GM15510 (cell line): ENCODE data around the gene NKAP.

Experiments
- POLR2A ChIP-seq: IDR thresholded peaks from 3 replicates; pipeline ENCODE4 v1.6.1; 2011; ENCODE audit warnings: borderline replicate concordance; ENCODE audit not compliant: insufficient read length; ENCODE audit errors: extremely low read depth

Gene NKAP

DNA sequence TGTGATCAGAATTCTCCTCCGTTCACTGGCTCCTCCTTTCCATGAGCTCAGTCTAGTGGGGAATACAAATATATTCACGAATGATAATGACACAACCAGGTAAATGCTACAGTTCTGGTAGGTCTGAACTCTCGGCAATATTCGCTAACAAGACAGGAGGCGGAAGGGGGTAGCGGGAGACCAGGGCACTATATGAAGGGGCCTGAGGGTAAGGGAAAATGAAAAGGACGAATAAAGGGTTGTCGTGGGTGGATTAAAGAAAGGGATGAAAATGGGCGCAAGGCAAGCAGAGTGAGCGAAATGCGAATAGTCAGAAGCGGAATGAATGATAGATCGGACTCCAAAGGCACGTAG is 743 bp downstream of the NKAP start:
- TF ChIP-seq POLR2A, result no peak

DNA sequence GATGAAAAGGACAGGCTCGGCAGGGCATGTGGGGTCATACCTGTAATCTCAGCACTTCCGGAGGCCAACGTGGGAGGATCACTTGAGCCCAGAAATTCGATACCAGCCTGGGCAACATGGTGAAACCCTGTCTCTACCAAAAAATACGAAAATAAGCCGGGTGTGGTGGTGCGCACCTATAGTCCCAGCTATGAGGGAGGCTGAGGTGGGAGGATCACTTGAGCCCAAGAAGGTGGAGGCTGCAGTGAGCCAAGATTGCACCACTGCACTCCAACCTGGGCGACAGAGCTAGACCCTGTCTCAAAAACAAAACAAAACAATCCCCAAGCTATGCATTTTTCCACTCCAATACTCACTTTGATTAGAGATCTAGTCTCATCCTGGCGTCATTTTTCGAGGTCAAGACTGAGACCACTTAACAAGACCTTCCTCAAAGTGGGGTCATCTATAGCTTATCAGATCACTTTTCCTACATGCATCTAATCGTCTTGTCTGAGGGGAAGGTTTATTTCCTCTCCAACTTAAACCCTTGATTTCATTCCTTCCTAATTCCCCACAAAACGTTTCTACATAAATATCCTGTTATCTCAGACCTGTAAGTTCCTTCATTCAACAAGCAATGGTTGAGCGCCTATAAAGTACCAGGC is 1.3 kb downstream of the NKAP start:
- no peak for TF ChIP-seq POLR2A

DNA sequence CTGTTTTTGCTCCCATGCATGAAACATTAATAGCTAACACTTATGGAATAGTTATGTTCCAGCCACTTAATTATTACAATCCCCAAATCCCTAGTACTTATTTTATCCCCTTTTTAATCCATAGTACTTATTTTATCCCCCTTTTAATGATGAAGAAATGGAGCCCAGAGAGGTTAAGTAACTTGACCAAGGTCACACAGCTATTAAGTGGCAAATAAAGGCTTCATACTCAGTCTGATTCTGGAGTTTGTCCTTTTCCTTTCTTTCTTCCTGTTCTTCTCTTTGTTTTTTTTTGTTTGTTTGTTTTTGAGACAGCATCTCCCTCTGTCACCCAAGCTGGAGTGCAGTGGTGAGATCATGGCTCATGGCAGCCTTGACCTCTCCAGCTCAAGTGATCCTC is 2.2 kb downstream of the NKAP start:
- TF ChIP-seq POLR2A, result no peak

DNA sequence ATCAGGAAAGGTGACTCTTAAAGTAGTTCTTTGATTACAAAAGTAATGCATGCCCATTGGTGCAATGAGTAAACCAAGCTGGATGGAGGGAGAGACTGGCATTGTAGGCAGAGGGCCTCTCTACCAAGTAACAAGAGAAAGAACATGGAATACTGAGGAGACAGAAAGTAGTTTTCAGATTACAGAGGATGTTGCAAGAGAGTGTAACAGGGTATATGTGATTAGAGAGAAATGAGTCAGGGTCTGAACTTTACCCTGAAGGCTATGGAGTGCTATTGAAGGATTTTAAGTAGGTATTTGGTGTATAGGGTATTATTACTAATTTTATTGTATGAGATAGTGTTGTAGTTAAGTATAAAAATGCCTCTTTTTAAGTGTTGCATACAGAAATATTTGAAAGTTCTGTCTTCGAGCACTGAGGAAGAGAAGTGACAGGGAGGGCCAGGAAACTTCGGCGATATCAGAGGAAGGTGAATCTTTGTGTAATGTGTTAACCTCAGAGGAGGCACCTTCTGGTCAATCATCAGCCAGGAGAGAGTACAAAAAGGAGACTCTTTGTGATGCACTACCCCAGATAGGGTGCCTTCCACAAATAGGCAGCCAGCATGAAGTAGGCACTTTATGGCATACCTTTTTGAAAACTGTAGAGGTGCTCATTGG is 8.2 kb downstream of the NKAP start:
- no peak for TF ChIP-seq POLR2A

DNA sequence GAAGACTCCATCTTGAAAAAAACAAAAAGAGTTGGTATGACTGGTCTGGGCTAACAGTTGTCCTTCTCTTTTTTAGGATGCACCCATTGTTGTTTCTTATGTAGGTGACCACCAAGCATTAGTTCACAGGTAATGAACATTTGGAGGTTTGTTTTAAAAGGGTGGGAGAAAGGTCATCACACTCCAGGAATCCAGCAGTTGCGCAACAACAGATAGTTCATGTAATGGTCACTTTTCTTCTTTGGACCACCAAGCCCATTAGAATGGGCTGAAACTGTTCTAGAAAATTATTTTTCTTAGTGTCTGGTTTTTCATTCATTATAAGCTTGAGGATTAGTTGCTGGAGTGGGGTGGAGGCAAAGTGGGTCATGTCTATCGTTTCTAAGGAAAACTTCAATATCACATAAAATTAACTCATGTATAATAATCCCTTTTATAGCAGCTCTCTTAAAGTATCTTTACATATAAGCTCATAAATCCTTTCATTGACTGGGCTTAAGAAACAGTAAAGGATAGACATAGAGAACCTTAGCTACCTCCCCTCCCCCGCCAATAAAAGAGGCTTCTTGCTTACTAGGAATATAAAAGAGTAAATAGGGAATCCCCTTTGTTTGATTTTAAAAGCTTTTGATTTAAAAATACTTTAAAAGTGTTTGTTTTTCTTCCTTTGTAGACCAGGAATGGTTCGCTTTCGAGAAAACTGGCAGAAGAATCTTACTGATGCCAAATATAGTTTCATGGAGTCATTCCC is 23.5 kb downstream of the NKAP start:
- no peak for TF ChIP-seq POLR2A

DNA sequence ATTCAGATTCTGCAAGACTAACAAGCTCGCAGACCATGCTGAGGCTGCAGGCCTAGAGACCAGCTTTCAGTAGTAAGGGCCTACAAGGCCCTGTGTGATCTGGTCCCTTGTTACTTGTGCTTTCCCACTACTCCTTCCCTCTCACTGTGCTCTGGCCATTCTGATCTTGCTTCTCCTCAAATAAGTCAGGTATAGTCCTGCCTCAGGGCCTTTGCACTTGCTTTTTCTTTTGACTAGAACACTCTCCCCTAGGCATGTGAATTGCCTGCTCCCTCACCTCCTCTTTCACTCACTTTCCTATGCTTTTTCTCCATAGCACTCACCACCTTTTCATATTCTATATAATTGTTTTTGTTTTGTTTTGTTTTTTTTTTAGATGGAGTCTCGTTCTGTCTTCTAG is 25.7 kb downstream of the NKAP start:
- TF ChIP-seq POLR2A, result no peak

DNA sequence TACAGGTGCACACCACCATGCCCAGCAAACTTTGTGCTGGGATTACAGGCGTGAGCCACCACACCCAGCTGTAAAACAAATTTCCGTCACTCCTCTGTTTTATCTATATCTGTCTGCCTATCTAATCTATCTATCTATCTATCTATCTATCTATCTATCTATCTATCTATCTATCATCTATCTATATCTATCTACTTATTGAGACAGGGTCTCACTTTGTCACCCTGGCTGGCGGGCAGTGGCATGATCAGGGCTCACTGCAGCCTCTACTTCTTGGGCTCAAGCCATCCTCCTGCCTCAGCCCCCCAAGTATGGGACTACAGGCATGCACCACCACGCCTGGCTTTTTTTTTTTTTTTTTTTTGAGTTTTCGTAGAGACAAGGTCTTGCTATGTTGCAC is 27.2 kb downstream of the NKAP start:
- TF ChIP-seq POLR2A, result no peak

DNA sequence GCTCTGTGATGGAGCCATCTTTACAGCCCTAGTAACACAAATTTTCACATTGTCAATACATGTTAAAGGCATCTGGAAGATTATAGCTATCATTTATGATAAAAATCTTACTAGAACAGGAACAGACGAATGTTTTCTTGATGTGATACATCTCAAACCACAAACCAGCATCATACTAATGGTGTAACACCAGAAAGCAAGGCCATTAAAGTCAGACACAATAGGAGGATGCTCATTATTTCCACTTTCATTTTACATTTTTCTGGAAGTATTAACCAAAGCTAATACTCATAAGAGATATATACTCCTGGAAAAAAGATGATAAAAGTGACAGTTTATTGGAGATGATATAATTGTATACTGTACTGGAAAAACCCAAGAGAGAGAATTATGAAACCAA is 42.6 kb downstream of the NKAP start:
- TF ChIP-seq POLR2A, result no peak

DNA sequence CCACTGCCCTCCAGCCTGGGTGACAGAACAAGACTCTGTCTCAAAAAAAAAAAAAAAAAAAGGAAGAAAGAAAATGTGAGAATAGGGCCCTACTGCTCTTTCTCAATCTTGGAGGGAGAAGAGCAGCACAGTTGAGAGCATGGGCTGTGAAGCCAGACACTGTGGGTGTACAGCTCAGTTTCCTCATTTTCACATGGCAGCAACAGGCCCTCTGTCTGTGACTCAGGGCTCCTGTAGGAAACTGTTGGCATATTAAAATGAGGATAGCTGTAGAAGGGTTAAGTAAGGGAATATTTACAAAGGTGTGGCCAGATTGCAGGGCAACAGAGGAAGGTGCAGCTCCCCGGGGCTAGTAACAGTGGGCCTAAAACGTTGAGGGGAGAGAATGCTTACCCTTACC is 44.4 kb downstream of the NKAP start:
- TF ChIP-seq POLR2A, result no peak

DNA sequence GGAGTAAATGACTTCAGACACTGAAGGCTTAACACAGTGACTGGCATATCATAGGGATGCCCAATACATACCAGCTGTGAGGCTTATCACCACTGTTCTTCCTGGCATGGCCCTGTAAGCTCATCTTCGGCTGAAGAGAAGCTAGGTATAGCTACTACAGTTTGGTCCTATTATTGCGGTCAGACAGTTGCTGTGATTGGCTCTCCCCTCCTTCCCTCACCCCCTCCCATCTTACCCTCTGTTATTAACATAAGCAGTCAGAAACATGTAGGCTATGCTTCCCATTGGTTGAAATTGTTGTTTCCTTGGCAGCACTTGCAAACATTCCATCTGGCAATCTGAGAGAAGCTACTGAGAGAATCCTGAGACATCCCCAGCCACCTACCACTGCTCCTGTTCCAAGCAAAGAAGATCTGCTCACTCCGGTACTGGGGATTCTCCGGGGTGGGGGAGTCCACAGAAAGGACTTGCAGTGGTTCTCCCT is 47.7 kb downstream of the NKAP start, which contains the start of gene AKAP14:
Gene AKAP14, plus strand, starts transcription at position 51 of the 484 bp plus-strand sequence. CDS start 7,331 bp downstream, outside the sequence.
- TF ChIP-seq POLR2A, result no peak

DNA sequence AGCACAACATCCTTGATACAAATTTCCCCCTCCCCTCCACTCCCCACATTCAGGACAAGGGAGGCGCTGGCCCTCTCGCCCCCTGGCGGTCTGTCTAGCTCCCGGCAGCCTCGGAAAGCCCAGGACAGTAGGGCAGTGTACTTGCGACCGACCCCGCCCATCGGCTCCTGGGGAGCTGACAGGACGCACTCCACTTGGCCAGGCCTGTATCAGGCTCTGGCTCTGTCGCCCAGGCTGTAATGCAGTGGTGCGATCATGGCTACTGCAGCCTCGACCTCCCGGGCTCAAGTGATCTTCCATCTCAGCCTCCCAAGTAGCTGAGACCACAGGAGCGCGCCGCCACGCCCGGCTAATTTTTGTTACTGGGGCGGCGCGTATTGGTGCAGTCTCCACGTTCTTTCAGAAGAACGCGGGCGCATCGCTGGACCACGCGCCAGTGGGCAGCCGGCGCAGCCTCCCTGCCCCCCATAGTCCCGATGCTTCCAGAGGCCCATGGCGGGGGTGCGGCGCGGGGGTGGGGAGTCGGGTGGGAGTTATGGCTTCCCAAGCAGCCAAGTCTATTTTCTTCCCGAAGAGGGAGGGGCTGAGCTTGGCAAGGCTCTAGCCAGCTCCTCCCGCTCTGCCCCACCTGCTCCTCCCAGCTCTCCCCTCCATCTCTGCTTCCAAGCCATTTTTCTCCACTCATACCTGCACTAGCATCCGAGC is 55.7 kb downstream of the NKAP start:
- no peak for TF ChIP-seq POLR2A

DNA sequence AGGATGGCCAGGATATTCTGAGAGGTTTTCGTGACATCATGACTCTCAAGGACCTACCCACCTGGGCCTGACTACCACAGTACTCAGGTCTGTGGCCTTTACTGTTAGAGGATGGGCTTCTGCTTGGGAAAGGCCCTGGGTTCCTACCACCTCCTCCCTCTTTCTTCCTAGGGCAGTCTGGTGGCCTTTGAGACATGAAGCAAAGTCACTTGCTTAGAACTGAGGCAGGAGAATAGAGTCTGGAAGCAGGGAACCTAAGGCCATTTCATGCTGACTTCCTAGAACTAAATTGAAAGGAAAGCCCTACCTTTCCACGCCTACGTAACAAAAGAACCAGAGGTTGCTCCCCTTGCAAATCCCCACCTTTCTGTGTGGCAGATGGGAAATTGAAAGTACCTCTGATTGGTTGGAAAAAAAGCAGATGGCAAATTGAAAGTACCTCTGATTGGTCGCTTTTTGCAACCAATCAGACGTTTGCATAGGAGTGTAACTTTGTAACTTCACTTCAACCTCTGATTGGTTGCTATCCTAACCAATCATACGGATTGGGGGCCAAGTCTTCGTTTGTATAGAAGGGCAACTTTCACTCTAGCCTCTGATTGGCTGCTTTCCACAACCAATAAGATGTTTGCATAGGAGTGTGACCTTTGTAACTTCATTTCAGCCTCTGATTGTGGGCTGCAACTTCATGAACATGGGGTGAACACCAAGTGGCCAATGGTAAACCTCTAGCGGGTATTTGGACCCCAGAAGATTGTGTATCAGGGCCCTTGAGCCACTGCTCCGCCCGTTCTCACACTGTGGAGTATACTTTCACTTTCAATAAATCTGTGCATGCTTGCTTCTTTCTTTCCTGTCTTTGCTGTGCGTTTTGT is 57.8 kb downstream of the NKAP start:
- TF ChIP-seq POLR2A, result no peak

DNA sequence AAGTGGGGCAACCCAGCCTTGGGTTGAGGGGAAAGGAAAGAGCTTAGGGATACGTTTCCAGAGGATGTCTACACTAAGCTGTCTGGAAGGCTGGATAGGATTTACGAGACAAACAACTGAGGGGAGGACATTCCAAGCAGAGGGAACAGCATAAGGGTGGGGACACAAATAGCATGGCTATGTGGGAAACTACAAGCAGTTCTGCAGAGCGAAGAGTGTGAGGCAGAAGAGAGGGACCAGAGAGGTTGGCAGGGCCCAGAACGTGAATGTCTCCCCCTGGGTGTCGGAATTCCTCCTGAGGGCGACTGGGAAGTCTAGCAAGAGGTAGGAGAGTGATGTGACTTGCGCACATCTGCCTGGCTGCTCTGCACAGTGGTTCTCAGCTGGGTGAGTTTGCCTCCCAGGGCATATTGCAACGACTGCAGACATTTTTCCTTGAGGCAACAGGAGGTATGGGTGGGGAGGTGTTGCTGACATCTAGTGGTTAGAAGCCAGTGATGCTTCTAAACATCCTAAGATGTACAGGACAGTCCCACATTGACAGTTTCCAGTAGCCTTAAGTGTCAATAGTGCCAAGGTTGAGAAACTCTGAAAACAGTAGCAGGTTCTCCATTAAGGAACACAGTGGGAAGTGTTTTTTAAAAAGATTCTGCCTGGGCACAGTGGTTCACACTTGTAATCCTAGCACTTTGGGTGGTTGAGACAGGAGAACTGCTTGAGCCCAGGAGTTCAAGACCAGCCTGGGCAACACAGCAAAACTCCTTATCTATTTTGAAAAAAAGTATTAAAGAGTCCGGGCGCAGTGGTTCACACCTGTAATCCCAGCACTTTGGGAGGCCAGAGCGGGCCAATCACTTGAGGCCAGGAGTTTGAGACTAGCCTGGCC is 62.8 kb downstream of the NKAP start:
- no peak for TF ChIP-seq POLR2A

DNA sequence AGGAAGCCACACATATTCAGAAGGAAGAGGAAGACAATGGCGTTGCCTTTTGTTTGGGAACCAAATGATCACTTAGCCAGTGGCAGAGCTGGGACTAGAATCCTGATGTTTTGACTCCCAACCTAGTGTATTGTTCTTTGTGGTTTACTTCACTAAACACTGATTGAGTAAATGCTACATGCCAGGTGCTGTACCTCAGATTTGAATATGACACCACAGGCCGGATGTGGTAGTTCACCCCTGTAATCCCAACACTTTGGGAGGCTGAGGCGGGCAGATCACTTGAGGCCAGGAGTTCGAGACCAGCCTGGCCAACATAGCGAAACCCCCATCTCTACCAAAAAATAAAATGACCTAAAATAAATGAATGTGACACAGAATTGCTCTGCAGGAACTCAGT is 63.5 kb downstream of the NKAP start:
- no peak for TF ChIP-seq POLR2A

DNA sequence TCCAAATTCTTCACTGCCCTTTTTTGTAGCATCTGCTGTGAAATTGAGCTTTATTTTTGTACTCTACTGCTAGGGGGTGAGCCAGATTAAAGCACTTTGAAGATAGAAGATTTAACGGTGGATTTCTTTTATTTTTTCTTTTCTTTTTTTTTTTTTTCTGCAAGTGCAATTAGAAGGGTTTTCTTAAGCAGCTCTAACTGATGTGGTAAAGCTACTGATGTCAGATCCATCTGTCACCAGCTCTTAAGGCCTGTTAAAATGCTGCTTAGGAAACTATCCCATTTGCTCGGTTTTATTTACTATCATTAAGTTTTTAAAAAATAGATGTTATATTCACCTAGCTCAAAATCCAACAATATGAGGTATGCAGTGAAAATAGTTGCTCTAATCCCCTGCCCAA is 64.8 kb downstream of the NKAP start:
- no peak for TF ChIP-seq POLR2A
